GM19351 (cell line): ENCODE measurements around the gene SMC1A.
A peak's percentile ranks its signal among the peaks of the same experiment; 100 is the strongest.
"Not testable (repeated sequence)": the region's sequence is repeated elsewhere in the genome, so short reads cannot be mapped to it uniquely, and the experiment has no call there.

Experiments
- ATAC-seq: cut with Tn5 transposase; IDR thresholded peaks from one replicate; pipeline ENCODE4 v1.9.1; 2021; ENCODE audit warnings: mild to moderate bottlenecking, moderate library complexity; ENCODE audit not compliant: unreplicated experiment

Gene SMC1A

GRCh38 chrX:53422086-53422860 lies at the start of gene SMC1A:
TSS of gene SMC1A (minus strand) at chrX:53422654. CDS start at chrX:53422600, 54 bp downstream.
- ATAC-seq, result peak; percentile 85

- ATAC-seq, result no peak
Measured at GRCh38 chrX:53471346-53471745, 48.9 kb upstream of the SMC1A start.

GRCh38 chrX:53468659-53469058 lies 46.2 kb upstream of the SMC1A start:
- ATAC-seq, result not testable (repeated sequence)

GRCh38 chrX:53458082-53458481 lies 35.6 kb upstream of the SMC1A start:
- no peak for ATAC-seq

GRCh38 chrX:53456254-53456653 lies 33.8 kb upstream of the SMC1A start:
- no peak for ATAC-seq

GRCh38 chrX:53452812-53453211 lies 30.4 kb upstream of the SMC1A start:
- ATAC-seq, result no peak

GRCh38 chrX:53449632-53450031 lies 27.2 kb upstream of the SMC1A start:
- no peak for ATAC-seq

- ATAC-seq, result no peak
Measured at GRCh38 chrX:53447441-53447840, 25.0 kb upstream of the SMC1A start.

GRCh38 chrX:53445977-53446376 lies 23.5 kb upstream of the SMC1A start:
- ATAC-seq, result peak; percentile 58

- ATAC-seq, result no peak
Measured at GRCh38 chrX:53442322-53442631, 19.8 kb upstream of the SMC1A start.

GRCh38 chrX:53441531-53442321 lies 19.3 kb upstream of the SMC1A start:
- peak; percentile 69 for ATAC-seq

GRCh38 chrX:53440621-53441517 lies 18.4 kb upstream of the SMC1A start:
- ATAC-seq, result no peak

- ATAC-seq, result no peak
Measured at GRCh38 chrX:53440101-53440500, 17.6 kb upstream of the SMC1A start.

GRCh38 chrX:53438832-53439230 lies 16.4 kb upstream of the SMC1A start:
- ATAC-seq, result no peak

- ATAC-seq, result no peak
Measured at GRCh38 chrX:53438174-53438831, 15.8 kb upstream of the SMC1A start.

GRCh38 chrX:53437206-53437605 lies 14.8 kb upstream of the SMC1A start:
- no peak for ATAC-seq

GRCh38 chrX:53435997-53436396 lies 13.5 kb upstream of the SMC1A start:
- peak; percentile 72 for ATAC-seq

GRCh38 chrX:53433651-53434639 lies 11.5 kb upstream of the SMC1A start, which contains the start of gene HSD17B10:
TSS of gene HSD17B10 (minus strand) at chrX:53434370. CDS start at chrX:53434345, 25 bp downstream.
- peak; percentile 94 for ATAC-seq

GRCh38 chrX:53430231-53430630 lies 7.8 kb upstream of the SMC1A start:
- no peak for ATAC-seq
